ENCODE data around the gene ASB18. TPM values are rescaled to one million over a fixed set of nuclear protein-coding genes. Genes with fewer than 3 reads are reported as not detected.

ASB18 gene
- total RNA-seq, 4 donors from 2014 or later: not detected

DNA sequence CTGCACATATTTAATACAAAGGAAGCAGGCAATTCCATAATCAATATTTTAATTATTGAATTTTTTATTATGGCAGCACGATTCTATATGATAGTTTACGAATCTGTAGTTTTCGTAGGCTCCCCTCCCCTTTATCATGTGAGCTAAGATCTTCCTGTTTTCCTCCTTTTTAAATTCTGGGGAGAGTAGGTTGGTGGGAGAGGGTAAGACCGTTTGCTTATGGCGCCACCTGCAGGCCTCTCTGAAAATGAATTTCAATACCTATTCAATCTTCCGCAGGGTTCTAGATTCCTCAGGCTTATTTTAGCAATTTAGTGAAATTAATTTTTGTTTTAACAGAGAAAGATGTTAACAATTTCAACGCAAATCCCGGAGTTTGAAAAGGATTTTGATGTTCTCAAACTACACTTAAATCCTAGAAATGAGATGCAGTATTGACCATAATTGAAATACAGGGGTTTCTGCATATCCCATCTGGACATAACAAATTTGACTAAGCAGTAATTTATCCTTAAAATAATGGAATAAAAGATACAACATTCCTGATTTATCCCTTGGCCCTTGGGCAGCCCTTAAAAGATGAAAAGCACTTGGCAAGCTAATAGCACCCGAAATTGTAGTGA is 83.3 kb downstream of the ASB18 start:
- no peak for TF ChIP-seq POLR2A (IDR thresholded peaks at IDR 0.05)
- TF ChIP-seq, protein P1, sequence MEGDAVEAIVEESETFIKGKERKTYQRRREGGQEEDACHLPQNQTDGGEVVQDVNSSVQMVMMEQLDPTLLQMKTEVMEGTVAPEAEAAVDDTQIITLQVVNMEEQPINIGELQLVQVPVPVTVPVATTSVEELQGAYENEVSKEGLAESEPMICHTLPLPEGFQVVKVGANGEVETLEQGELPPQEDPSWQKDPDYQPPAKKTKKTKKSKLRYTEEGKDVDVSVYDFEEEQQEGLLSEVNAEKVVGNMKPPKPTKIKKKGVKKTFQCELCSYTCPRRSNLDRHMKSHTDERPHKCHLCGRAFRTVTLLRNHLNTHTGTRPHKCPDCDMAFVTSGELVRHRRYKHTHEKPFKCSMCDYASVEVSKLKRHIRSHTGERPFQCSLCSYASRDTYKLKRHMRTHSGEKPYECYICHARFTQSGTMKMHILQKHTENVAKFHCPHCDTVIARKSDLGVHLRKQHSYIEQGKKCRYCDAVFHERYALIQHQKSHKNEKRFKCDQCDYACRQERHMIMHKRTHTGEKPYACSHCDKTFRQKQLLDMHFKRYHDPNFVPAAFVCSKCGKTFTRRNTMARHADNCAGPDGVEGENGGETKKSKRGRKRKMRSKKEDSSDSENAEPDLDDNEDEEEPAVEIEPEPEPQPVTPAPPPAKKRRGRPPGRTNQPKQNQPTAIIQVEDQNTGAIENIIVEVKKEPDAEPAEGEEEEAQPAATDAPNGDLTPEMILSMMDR (IDR thresholded peaks at IDR 0.05): peak; percentile 14 to 62 (median 52)
- peak; percentile 55 for DNase-seq
- H3K9me3 ChIP-seq: no peaks in the 10 kb centered on the region
- H3K27me3 ChIP-seq: peaks cover 41% of the 10 kb centered on the region
- WGBS, 2 donors: 20 to 25% methylated on average over 9 of the region's 9 CpGs
- H3K36me3 ChIP-seq: no peaks in the 10 kb centered on the region
- H3K4me3 ChIP-seq (replicated peaks in 1 of 3): no peak overlapping the region
- peaks cover 4 to 22% of the 10 kb centered on the region in 2 donors for H3K4me1 ChIP-seq
- H3K27ac ChIP-seq: no peak overlapping the region
- intact Hi-C loops (cut with DNase I): loop anchor here (5.0 kb wide), 1 partner anchor 404 kb away; no protein-coding TSS in a partner anchor

DNA sequence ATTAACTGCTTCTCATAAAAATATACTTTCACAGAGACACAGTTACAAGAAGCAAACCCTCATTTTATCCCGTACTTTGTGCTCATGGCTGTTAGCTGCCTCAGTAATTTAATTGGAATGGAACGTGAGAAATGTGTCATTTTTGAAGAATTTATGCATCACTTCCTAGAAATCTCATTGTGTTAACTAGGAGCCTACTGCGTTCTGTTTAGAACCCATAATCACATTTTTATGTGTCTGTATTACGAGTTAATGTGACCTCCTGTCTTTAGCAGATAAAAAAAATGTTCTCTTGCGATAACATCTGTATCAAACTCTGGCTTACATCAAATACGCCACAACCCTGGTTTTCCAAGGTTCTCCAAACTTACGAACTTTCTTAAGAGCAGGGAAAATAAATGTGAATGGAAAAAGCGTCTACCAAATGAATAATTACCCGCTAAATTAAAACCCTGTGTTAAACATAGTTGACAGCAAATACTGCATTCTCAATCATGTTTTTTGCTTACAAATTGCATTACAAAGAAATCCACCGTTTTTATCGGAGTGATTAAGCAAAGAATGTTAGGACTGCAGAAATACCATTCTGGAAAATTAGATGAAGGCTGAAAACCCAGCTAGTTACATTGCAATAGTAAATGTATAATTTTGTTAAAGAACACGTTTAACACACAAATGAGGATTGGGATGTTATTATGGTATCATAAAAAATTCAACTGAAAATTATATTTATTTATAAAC is 84.0 kb downstream of the ASB18 start:
- peaks cover 4 to 22% of the 10 kb centered on the region in 2 donors for H3K4me1 ChIP-seq
- H3K36me3 ChIP-seq: no peaks in the 10 kb centered on the region
- no peak for DNase-seq
- H3K27me3 ChIP-seq: peaks cover 41% of the 10 kb centered on the region
- no peak overlapping the region for H3K4me3 ChIP-seq (replicated peaks in 1 of 3)
- 22 to 32% methylated on average over 12 of the region's 12 CpGs for WGBS, 2 donors
- intact Hi-C loops (cut with DNase I): loop anchor here (5.0 kb wide), 1 partner anchor 403 kb away; no protein-coding TSS in a partner anchor
- TF ChIP-seq, protein P1 (IDR thresholded peaks at IDR 0.05): no peak
- TF ChIP-seq POLR2A (IDR thresholded peaks at IDR 0.05): no peak
- no peaks in the 10 kb centered on the region for H3K9me3 ChIP-seq
- no peak overlapping the region for H3K27ac ChIP-seq

DNA sequence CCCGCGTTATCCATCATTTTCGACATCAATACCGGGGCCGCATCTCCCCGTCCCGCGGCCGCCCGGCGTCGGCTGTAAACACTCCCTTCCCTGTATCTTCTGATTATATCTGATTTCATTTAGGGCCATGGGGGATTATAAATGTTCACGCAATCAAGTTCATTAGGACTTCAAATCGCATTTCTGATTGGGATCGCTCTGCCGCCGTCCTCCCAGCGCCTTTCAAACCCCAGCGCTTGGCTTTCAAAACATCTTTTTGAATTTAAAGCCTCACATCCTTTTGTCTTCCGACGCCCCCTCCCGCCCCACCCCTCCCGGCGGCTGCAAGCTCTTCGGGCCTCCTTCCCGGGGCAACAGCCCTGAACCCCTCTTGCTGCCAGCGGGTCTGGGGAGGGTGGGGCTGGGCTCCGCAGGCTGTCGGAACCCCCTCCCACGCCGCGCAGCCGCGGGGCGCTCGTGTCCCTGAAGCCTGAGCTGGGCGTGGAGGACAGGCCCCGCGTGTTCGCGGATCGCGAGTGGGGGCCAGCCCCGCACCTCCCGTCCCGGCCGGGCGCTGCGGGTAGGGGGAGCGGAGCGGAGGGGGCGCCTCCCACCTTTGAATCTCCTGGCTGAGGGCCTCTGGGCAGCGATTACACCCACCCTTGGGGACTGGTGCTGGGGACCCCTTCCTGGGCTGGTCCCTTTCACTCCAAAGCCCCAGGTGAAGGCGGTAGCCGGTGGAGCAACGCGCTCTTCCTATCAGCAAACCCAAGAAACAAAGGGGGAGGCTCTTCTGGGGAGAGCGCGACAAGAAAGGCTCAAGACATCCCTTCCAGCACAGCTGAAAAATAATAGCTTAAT is 84.8 kb downstream of the ASB18 start:
- intact Hi-C loops (cut with DNase I): loop anchor here (5.0 kb wide), 1 partner anchor 402 kb away; no protein-coding TSS in a partner anchor
- H3K27me3 ChIP-seq: peaks cover 44% of the 10 kb centered on the region
- 6 to 7% methylated on average over 37 to 46 of the region's 59 CpGs for WGBS, 2 donors
- no peak overlapping the region for H3K4me3 ChIP-seq (replicated peaks in 1 of 3)
- TF ChIP-seq, protein P1 (IDR thresholded peaks at IDR 0.05): no peak
- TF ChIP-seq POLR2A (IDR thresholded peaks at IDR 0.05): no peak
- H3K27ac ChIP-seq: no peak overlapping the region
- DNase-seq: no peak
- H3K36me3 ChIP-seq: no peaks in the 10 kb centered on the region
- peaks cover 4 to 22% of the 10 kb centered on the region in 2 donors for H3K4me1 ChIP-seq
- no peaks in the 10 kb centered on the region for H3K9me3 ChIP-seq

DNA sequence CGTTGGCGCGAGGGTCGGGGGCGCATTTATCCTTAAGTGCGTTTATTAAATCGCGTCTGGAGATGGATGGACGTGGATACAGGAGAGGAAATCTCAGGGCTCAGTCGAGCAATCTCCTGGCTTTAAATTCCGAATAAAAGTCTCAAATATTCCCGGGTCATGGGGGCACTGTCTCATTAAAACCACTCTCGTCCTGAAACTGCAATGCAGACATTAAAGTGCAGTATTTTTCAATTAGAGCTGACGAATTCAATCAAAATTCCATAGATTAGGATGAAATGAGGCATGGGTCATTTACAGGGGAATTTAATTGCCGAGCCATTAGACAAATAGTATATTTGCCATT is 85.3 kb downstream of the ASB18 start:
- Histone ChIP-seq H3K36me3 (no peaks in the 10 kb centered on the region), H3K4me1 (peaks cover 4 to 22% of the 10 kb centered on the region in 2 donors), H3K4me3 (replicated peaks in 1 of 3) (no peak overlapping the region), H3K27ac (no peak overlapping the region), H3K9me3 (no peaks in the 10 kb centered on the region), H3K27me3 (peaks cover 46% of the 10 kb centered on the region)
- 5 to 11% methylated on average over 15 of the region's 15 CpGs for WGBS, 2 donors
- DNase-seq: no peak
- TF ChIP-seq POLR2A (IDR thresholded peaks at IDR 0.05): no peak
- TF ChIP-seq, protein P1 (IDR thresholded peaks at IDR 0.05): no peak
- intact Hi-C loops (cut with DNase I): no loop called here
